ENCODE measurements around the gene PPCDC.
"Not testable (repeated sequence)": the region's sequence is repeated elsewhere in the genome, so short reads cannot be mapped to it uniquely, and the experiment has no call there.

Gene PPCDC

GRCh38 chr15:75070674-75071073, 47.3 kb downstream of the PPCDC start:
- no peak for DNase-seq

GRCh38 chr15:75073197-75073596, 49.8 kb downstream of the PPCDC start:
- DNase-seq = no peak

GRCh38 chr15:75076277-75076676, 52.9 kb downstream of the PPCDC start:
- no peak for DNase-seq

DNA sequence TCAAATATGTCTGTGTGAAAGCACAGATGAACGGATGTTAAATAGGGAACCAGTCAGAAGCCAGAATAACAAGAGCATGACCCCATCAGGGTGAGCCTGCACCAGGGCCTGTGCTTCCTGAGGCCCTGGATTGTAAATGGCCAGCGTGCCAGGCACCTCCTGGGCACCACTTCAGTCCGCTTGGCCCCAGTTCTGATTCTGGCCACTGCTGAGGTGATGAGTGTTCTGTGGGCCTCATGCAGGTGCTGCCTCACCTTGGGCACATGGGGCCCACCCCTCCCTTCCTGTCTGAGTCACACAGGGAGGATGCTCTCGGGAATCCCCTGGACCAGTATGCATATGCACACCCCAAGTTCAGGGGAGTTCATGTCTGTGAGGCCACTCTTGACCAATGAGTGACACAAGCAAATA, 54.2 kb downstream of the PPCDC start:
- DNase-seq = peak; percentile 26

GRCh38 chr15:75081150-75081549, 57.8 kb downstream of the PPCDC start:
- no peak for DNase-seq

- DNase-seq = no peak
These were observed 59.3 kb downstream of the PPCDC start for GRCh38 chr15:75082689-75083088.

DNA sequence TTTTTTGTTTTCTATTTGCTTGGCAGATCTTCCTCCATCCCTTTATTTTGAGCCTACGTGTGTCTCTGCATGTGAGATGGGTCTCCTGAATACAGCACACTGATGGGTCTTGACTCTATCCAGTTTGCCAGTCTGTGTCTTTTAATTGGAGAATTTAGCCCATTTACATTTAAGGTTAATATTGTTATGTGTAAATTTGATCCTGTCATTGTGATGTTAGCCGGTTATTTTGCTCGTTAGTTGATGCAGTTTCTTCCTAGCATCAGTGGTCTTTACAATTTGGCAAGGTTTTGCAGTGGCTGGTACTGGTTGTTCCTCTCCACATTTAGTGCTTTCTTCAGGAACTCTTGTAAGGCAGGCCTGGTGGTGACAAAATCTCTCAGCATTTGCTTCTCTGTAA, 62.3 kb downstream of the PPCDC start:
- not testable (repeated sequence) for DNase-seq

GRCh38 chr15:75089456-75090387, 66.3 kb downstream of the PPCDC start:
- no peak for DNase-seq

DNA sequence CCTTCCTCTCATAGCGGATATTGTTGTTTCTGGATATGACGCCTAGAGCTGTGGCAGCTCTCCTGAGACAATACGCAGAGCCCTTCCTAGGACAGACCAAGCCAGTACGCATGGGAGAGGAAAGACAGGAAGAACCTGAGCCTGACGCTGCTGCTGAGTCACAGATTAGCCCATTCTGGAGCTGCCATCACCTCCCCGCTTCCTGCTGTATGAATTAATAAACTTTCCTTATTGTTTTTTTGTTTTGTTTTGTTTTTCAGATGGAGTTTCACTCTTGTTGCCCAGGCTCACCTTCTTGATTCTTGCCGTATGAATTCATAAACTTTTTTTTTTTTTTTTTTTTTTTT, 67.0 kb downstream of the PPCDC start:
- no peak for DNase-seq

GRCh38 chr15:75091814-75092213, 68.4 kb downstream of the PPCDC start:
- no peak for DNase-seq

- DNase-seq = not testable (repeated sequence)
These were observed 71.6 kb downstream of the PPCDC start for GRCh38 chr15:75094961-75095478.

DNA sequence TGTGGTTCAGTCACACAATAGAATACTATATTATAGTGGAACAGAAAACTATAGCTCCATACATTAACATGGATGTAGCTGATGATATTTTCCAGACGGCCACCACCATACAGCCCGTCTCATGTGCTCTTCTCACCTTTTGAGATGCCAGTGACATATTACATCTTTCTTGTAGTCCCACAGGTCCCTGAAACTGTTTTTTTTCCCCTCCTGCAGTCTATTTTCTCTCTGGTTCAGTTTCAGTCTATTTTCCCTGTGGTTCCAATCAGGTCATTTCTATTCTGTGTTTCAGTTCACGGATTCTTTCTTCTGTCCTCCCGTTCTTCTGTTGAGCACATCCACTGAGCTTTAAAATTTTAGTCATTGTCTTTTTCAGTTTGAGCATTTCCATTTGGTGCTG, 72.2 kb downstream of the PPCDC start:
- no peak for DNase-seq

- DNase-seq = no peak
These were observed 74.5 kb downstream of the PPCDC start for GRCh38 chr15:75097939-75098338.

- DNase-seq = no peak
These were observed 75.0 kb downstream of the PPCDC start for GRCh38 chr15:75098404-75098803.
